Tibial artery (tissue), 4 donors: Measurements from ENCODE around the gene HERPUD2.

Experiments
- DNase-seq, 2 donors: peaks; one replicate each; pipeline ENCODE4 v3.0.0-alpha.2; 2019
- H3K27ac ChIP-seq, 2 donors: fragments of 200-600 bp; sonication (generic) in 1 of 2; 1 replicate in 1 of 2; 2 replicates in 1 of 2; pipeline ENCODE4 v1.5.1; 2018 to 2019; ENCODE audit warnings: mild to moderate bottlenecking in 1 of 2
- H3K27me3 ChIP-seq, 2 donors: fragments of 200-600 bp; sonication (generic) in 1 of 2; one replicate each; pipeline versions ENCODE4 v1.5.1 to v1.6.0; 2016 to 2019
- H3K36me3 ChIP-seq, 3 donors: fragments of 200-600 bp; sonication (generic) in 2 of 3; one replicate each; pipeline ENCODE4 v1.5.1; 2016 to 2019; ENCODE audit warnings: mild to moderate bottlenecking in 2 of 3
- H3K4me1 ChIP-seq, 4 donors: fragments of 200-600 bp; sonication (generic) in 2 of 4; 1 replicate in 3 of 4; 2 replicates in 1 of 4; pipeline ENCODE4 v1.5.1; 2016 to 2019
- H3K4me3 ChIP-seq, 2 donors: fragments of 200-600 bp; sonication (generic) in 1 of 2; 1 replicate in 1 of 2; 2 replicates in 1 of 2; pipeline ENCODE4 v1.5.1; 2018 to 2019; ENCODE audit warnings: mild to moderate bottlenecking in 2 of 2
- H3K9me3 ChIP-seq, 3 donors: fragments of 200-600 bp; sonication (generic) in 1 of 3; one replicate each; pipeline ENCODE4 v1.5.1; 2016 to 2019
- intact Hi-C: fragments of 100-400 bp; cut with DNase I; formaldehyde crosslinking; loops from one replicate; pipeline ENCODE4 v1.15.0; 2023; ENCODE audit warnings: low total_unique reads
- TF ChIP-seq, protein P1 (sequence below), 2 experiments: fragments of 200-600 bp in 1 of 2; fragments of 450-650 bp in 1 of 2; IDR thresholded peaks; one replicate each; pipeline ENCODE4 v1.5.1; 2017 to 2019; ENCODE audit warnings: antibody characterized with exemption in 2 of 2, mild to moderate bottlenecking in 1 of 2, moderate library complexity in 1 of 2

The HERPUD2 gene

DNA sequence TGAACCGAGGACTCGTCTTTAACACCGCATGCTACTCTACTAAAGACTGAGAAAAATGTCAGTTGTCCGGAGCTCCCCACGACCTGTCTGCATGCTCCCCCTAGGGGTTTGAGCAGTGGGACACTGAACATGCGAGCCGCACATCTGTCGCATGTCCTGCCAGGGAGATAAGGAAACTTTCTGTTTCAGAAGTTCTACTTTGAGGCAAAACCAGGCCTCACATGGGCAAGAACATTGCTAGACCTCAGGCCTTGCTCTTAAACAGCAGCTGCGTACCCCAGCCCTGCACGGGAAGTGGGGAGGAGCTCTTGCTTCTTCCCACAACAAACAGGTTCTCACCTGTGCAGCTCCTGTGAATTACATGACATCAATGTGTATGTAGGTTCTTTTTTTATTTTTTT is 30.3 kb upstream of the HERPUD2 start:
- Histone ChIP-seq H3K4me3 (no peak overlapping the region), H3K36me3 (no peaks in the 10 kb centered on the region), H3K9me3 (no peaks in the 10 kb centered on the region), H3K27ac (no peak overlapping the region), H3K27me3 (no peaks in the 10 kb centered on the region), H3K4me1 (peaks cover 0 to 25% (median 20%) of the 10 kb centered on the region in 4 donors)
- DNase-seq: no peak
- intact Hi-C loops: no loop called here
- TF ChIP-seq, protein P1, sequence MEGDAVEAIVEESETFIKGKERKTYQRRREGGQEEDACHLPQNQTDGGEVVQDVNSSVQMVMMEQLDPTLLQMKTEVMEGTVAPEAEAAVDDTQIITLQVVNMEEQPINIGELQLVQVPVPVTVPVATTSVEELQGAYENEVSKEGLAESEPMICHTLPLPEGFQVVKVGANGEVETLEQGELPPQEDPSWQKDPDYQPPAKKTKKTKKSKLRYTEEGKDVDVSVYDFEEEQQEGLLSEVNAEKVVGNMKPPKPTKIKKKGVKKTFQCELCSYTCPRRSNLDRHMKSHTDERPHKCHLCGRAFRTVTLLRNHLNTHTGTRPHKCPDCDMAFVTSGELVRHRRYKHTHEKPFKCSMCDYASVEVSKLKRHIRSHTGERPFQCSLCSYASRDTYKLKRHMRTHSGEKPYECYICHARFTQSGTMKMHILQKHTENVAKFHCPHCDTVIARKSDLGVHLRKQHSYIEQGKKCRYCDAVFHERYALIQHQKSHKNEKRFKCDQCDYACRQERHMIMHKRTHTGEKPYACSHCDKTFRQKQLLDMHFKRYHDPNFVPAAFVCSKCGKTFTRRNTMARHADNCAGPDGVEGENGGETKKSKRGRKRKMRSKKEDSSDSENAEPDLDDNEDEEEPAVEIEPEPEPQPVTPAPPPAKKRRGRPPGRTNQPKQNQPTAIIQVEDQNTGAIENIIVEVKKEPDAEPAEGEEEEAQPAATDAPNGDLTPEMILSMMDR (IDR thresholded peaks at IDR 0.05): no peak

GRCh38 chr7:35723011-35723410 is 28.1 kb upstream of the HERPUD2 start:
- H3K4me1 ChIP-seq: peaks cover 0 to 12% (median 7%) of the 10 kb centered on the region in 4 donors
- H3K4me3 ChIP-seq: no peak overlapping the region
- TF ChIP-seq, protein P1 (IDR thresholded peaks at IDR 0.05): no peak
- H3K36me3 ChIP-seq: no peaks in the 10 kb centered on the region
- intact Hi-C loops: no loop called here
- no peaks in the 10 kb centered on the region for H3K9me3 ChIP-seq
- DNase-seq: no peak
- no peak overlapping the region for H3K27ac ChIP-seq
- H3K27me3 ChIP-seq: no peaks in the 10 kb centered on the region

- H3K27me3 ChIP-seq: no peaks in the 10 kb centered on the region
- TF ChIP-seq, protein P1 (IDR thresholded peaks at IDR 0.05): no peak
- no peaks in the 10 kb centered on the region for H3K36me3 ChIP-seq
- no peak overlapping the region for H3K27ac ChIP-seq
- no peaks in the 10 kb centered on the region for H3K9me3 ChIP-seq
- no peak for DNase-seq
- intact Hi-C loops: no loop called here
- H3K4me3 ChIP-seq: no peak overlapping the region
- H3K4me1 ChIP-seq: peaks cover 0 to 12% (median 5%) of the 10 kb centered on the region in 4 donors
These were observed 27.3 kb upstream of the HERPUD2 start for GRCh38 chr7:35722054-35722849.

GRCh38 chr7:35721288-35721687 is 26.4 kb upstream of the HERPUD2 start:
- H3K4me1 ChIP-seq: peaks cover 0 to 21% (median 12%) of the 10 kb centered on the region in 4 donors
- H3K9me3 ChIP-seq: no peaks in the 10 kb centered on the region
- TF ChIP-seq, protein P1 (IDR thresholded peaks at IDR 0.05): no peak
- H3K27ac ChIP-seq: no peak overlapping the region
- no peak for DNase-seq
- intact Hi-C loops: no loop called here
- H3K27me3 ChIP-seq: no peaks in the 10 kb centered on the region
- H3K4me3 ChIP-seq: no peak overlapping the region
- no peaks in the 10 kb centered on the region for H3K36me3 ChIP-seq

GRCh38 chr7:35720849-35721248 is 25.9 kb upstream of the HERPUD2 start:
- Histone ChIP-seq H3K27ac (no peak overlapping the region), H3K27me3 (no peaks in the 10 kb centered on the region), H3K9me3 (no peaks in the 10 kb centered on the region), H3K4me3 (no peak overlapping the region), H3K4me1 (peaks cover 0 to 25% (median 15%) of the 10 kb centered on the region in 4 donors), H3K36me3 (no peaks in the 10 kb centered on the region)
- TF ChIP-seq, protein P1 (IDR thresholded peaks at IDR 0.05): no peak
- intact Hi-C loops: no loop called here
- no peak for DNase-seq
